Hepatocyte (in vitro differentiated cells): ENCODE results near the gene SHH. TPM values are rescaled to one million over a fixed set of nuclear protein-coding genes. Genes with fewer than 3 reads are reported as not detected.

ENCODE experiments used
- DNase-seq: peaks from one replicate; pipeline ENCODE4 v3.0.0-alpha.2; 2016; ENCODE audit warnings: low spot score
- H2AFZ ChIP-seq: fragments of 200-600 bp; sonication (generic); 2 replicates; pipeline ENCODE4 v1.6.0; 2016; ENCODE audit warnings: antibody characterized with exemption, mild to moderate bottlenecking
- H3K27ac ChIP-seq: fragments of 200-600 bp; sonication (generic); 2 replicates; pipeline ENCODE4 v1.5.1; 2016; ENCODE audit warnings: mild to moderate bottlenecking
- H3K27me3 ChIP-seq: fragments of 200-600 bp; sonication (generic); 2 replicates; pipeline ENCODE4 v1.6.1; 2016
- H3K36me3 ChIP-seq: fragments of 200-600 bp; sonication (generic); replicated peaks from 2 replicates; pipeline ENCODE4 v1.5.1; 2016; ENCODE audit warnings: low read depth; ENCODE audit not compliant: insufficient read depth
- H3K4me1 ChIP-seq: fragments of 200-600 bp; sonication (generic); 2 replicates; pipeline ENCODE4 v1.5.1; 2016; ENCODE audit warnings: mild to moderate bottlenecking, moderate library complexity; ENCODE audit not compliant: insufficient read depth
- H3K4me2 ChIP-seq: fragments of 200-600 bp; sonication (generic); 2 replicates; pipeline ENCODE4 v1.6.0; 2016
- H3K4me3 ChIP-seq: fragments of 200-600 bp; sonication (generic); 2 replicates; pipeline ENCODE4 v1.5.1; 2016; ENCODE audit warnings: mild to moderate bottlenecking
- H3K79me2 ChIP-seq: fragments of 200-600 bp; sonication (generic); 2 replicates; pipeline ENCODE4 v1.6.0; 2017; ENCODE audit warnings: mild to moderate bottlenecking
- H3K9me2 ChIP-seq: fragments of 200-600 bp; sonication (generic); replicated peaks from 2 replicates; pipeline ENCODE4 v1.6.0; 2017; ENCODE audit warnings: mild to moderate bottlenecking; ENCODE audit not compliant: insufficient read depth
- H3K9me3 ChIP-seq: fragments of 200-600 bp; sonication (generic); 2 replicates; pipeline ENCODE4 v1.5.1; 2016; ENCODE audit warnings: low read depth, mild to moderate bottlenecking
- H4K20me1 ChIP-seq: fragments of 200-600 bp; sonication (generic); 2 replicates; pipeline ENCODE4 v1.6.0; 2016; ENCODE audit warnings: mild to moderate bottlenecking; ENCODE audit not compliant: insufficient read depth, poor library complexity, severe bottlenecking
- CTCF ChIP-seq: fragments of 200-600 bp; sonication (generic); IDR thresholded peaks from 2 replicates; pipeline ENCODE4 v1.5.1; 2016; ENCODE audit warnings: antibody characterized with exemption, mild to moderate bottlenecking; ENCODE audit not compliant: poor library complexity
- EZH2 ChIP-seq: fragments of 200-600 bp; sonication (generic); IDR thresholded peaks from 2 replicates; pipeline ENCODE4 v1.6.1; 2016; ENCODE audit warnings: antibody characterized with exemption, mild to moderate bottlenecking, borderline replicate concordance
- EZH2phosphoT487 ChIP-seq: fragments of 200-600 bp; sonication (generic); IDR thresholded peaks from one replicate; pipeline ENCODE4 v1.6.1; 2018; ENCODE audit warnings: antibody characterized with exemption, mild to moderate bottlenecking, low read depth, moderate library complexity; ENCODE audit not compliant: unreplicated experiment, severe bottlenecking
- WGBS: methylation state at CpG from one replicate; pipeline ENCODE4 v1.1.6; 2016; ENCODE audit warnings: low lambda C conversion rate; ENCODE audit errors: missing lambda C conversion rate; 5-methylcytosine and 5-hydroxymethylcytosine counted together
- polyA plus RNA-seq: library from polyadenylated mRNA; unstranded; fragments of >200 nt; fragmentation: Nextera tagmentation; extraction: Ambion mirVana; gene quantifications from 2 replicates; pipeline ENCODE4 v1.2.1, GENCODE V29; 2016
- total RNA-seq: library from RNA; depleted of rRNA; stranded (reverse); fragments of >200 nt; gene quantifications from 2 replicates; pipeline ENCODE4 v1.2.3, GENCODE V29; 2014

Gene SHH
- total and polyA plus RNA-seq, 2 experiments from 2014 or later = 12.1 to 21.2 TPM

- H3K79me2 ChIP-seq = no peaks in the 10 kb centered on the region
- DNase-seq = no peak
- peaks cover 40% of the 10 kb centered on the region for H3K27me3 ChIP-seq
- TF ChIP-seq EZH2 (no peak), CTCF (no peak), EZH2phosphoT487 (no peak)
- H3K36me3 ChIP-seq = no peaks in the 10 kb centered on the region
- no peak overlapping the region for H3K27ac ChIP-seq
- no peak overlapping the region for H3K4me3 ChIP-seq
- no peaks in the 10 kb centered on the region for H3K9me2 ChIP-seq
- H3K4me1 ChIP-seq = peaks cover 24% of the 10 kb centered on the region
- no peaks in the 10 kb centered on the region for H4K20me1 ChIP-seq
- no peaks in the 10 kb centered on the region for H3K9me3 ChIP-seq
- H2AFZ ChIP-seq = no peak overlapping the region
- no peak overlapping the region for H3K4me2 ChIP-seq
- WGBS = 76% methylated on average over 6 of the region's 6 CpGs
These were observed 10.0 kb downstream of the SHH start for GRCh38 chr7:155802291-155802690.

- H4K20me1 ChIP-seq = no peaks in the 10 kb centered on the region
- H3K4me1 ChIP-seq = peaks cover 17% of the 10 kb centered on the region
- WGBS = 91% methylated on average over 16 of the region's 16 CpGs
- H3K9me3 ChIP-seq = no peaks in the 10 kb centered on the region
- no peak overlapping the region for H3K27ac ChIP-seq
- no peaks in the 10 kb centered on the region for H3K9me2 ChIP-seq
- DNase-seq = no peak
- no peaks in the 10 kb centered on the region for H3K79me2 ChIP-seq
- TF ChIP-seq CTCF (no peak), EZH2 (no peak), EZH2phosphoT487 (no peak)
- no peak overlapping the region for H3K4me2 ChIP-seq
- H3K36me3 ChIP-seq = no peaks in the 10 kb centered on the region
- H3K27me3 ChIP-seq = peaks cover 32% of the 10 kb centered on the region
- H3K4me3 ChIP-seq = no peak overlapping the region
- H2AFZ ChIP-seq = no peak overlapping the region
These were observed 11.5 kb downstream of the SHH start for GRCh38 chr7:155800741-155801267.

GRCh38 chr7:155800301-155800700, 12.0 kb downstream of the SHH start:
- H3K4me1 ChIP-seq = peaks cover 13% of the 10 kb centered on the region
- no peaks in the 10 kb centered on the region for H3K36me3 ChIP-seq
- 83% methylated on average over 11 of the region's 11 CpGs for WGBS
- TF ChIP-seq EZH2 = no peak
- TF ChIP-seq CTCF = no peak
- no peak for TF ChIP-seq EZH2phosphoT487
- no peak overlapping the region for H3K27ac ChIP-seq
- DNase-seq = no peak
- H3K4me3 ChIP-seq = no peak overlapping the region
- H3K9me3 ChIP-seq = no peaks in the 10 kb centered on the region
- no peak overlapping the region for H3K4me2 ChIP-seq
- H3K79me2 ChIP-seq = no peaks in the 10 kb centered on the region
- H3K9me2 ChIP-seq = no peaks in the 10 kb centered on the region
- H2AFZ ChIP-seq = no peak overlapping the region
- peaks cover 28% of the 10 kb centered on the region for H3K27me3 ChIP-seq
- no peaks in the 10 kb centered on the region for H4K20me1 ChIP-seq

- Histone ChIP-seq H3K4me2 (no peak overlapping the region), H3K27ac (no peak overlapping the region), H3K36me3 (no peaks in the 10 kb centered on the region), H3K4me3 (no peak overlapping the region), H4K20me1 (no peaks in the 10 kb centered on the region), H3K27me3 (peaks cover 24% of the 10 kb centered on the region), H3K9me2 (no peaks in the 10 kb centered on the region), H2AFZ (no peak overlapping the region), H3K9me3 (no peaks in the 10 kb centered on the region), H3K4me1 (peaks cover 9% of the 10 kb centered on the region), H3K79me2 (no peaks in the 10 kb centered on the region)
- TF ChIP-seq EZH2phosphoT487 = no peak
- TF ChIP-seq EZH2 = no peak
- no peak for TF ChIP-seq CTCF
- 77% methylated on average over 19 of the region's 19 CpGs for WGBS
- no peak for DNase-seq
These were observed 12.7 kb downstream of the SHH start for GRCh38 chr7:155799514-155799913.
